ENCODE measurements around the gene RDX.

RDX gene

GRCh38 chr11:110190885-110191284 lies 105.5 kb downstream of the RDX start:
- no peak for TF ChIP-seq CTCF (conservative IDR thresholded peaks at IDR 0.05; ENCODE audit: low read depth, low read length)
- no peak for DNase-seq (ENCODE audit: low read depth)
- H3K4me3 ChIP-seq (ENCODE audit: low read length) = no peak overlapping the region

GRCh38 chr11:110187731-110188130 lies 108.7 kb downstream of the RDX start:
- no peak for TF ChIP-seq CTCF (conservative IDR thresholded peaks at IDR 0.05; ENCODE audit: low read depth, low read length)
- no peak for DNase-seq (ENCODE audit: low read depth)

GRCh38 chr11:110186867-110187266 lies 109.5 kb downstream of the RDX start:
- DNase-seq (ENCODE audit: low read depth) = no peak
- H3K4me3 ChIP-seq (ENCODE audit: low read length) = no peak overlapping the region
- TF ChIP-seq CTCF (conservative IDR thresholded peaks at IDR 0.05; ENCODE audit: low read depth, low read length) = no peak

More at GRCh38 chr11:110187731-110188130, 108.7 kb downstream of the RDX start:
- H3K4me3 ChIP-seq (ENCODE audit: low read length) = no peak overlapping the region

GRCh38 chr11:110186456-110186855 lies 110.0 kb downstream of the RDX start:
- TF ChIP-seq CTCF (conservative IDR thresholded peaks at IDR 0.05; ENCODE audit: low read depth, low read length) = no peak
- no peak for DNase-seq (ENCODE audit: low read depth)
- no peak overlapping the region for H3K4me3 ChIP-seq (ENCODE audit: low read length)

GRCh38 chr11:110185599-110185998 lies 110.8 kb downstream of the RDX start:
- no peak for DNase-seq (ENCODE audit: low read depth)
- TF ChIP-seq CTCF (conservative IDR thresholded peaks at IDR 0.05; ENCODE audit: low read depth, low read length) = no peak
- H3K4me3 ChIP-seq (ENCODE audit: low read length) = no peak overlapping the region

GRCh38 chr11:110185121-110185591 lies 111.3 kb downstream of the RDX start:
- TF ChIP-seq CTCF (conservative IDR thresholded peaks at IDR 0.05; ENCODE audit: low read depth, low read length) = no peak
- no peak for DNase-seq (ENCODE audit: low read depth)
- no peak overlapping the region for H3K4me3 ChIP-seq (ENCODE audit: low read length)

GRCh38 chr11:110184456-110184855 lies 112.0 kb downstream of the RDX start:
- H3K4me3 ChIP-seq (ENCODE audit: low read length) = no peak overlapping the region
- no peak for TF ChIP-seq CTCF (conservative IDR thresholded peaks at IDR 0.05; ENCODE audit: low read depth, low read length)
- DNase-seq (ENCODE audit: low read depth) = no peak

Measured in retinal pigment epithelial cell (primary cell).